PC-3 (cell line): ENCODE measurements around the gene KYNU. TPM values are rescaled to one million over a fixed set of nuclear protein-coding genes. Genes with fewer than 3 reads are reported as not detected.

Experiments
- ATAC-seq: fragments of 200-7000 bp; cut with Tn5 transposase; 2 replicates; pipeline ENCODE4 v1.9.1; 2020; ENCODE audit warnings: mild to moderate bottlenecking, moderate library complexity
- BruUV-seq: library from RNA; stranded (reverse); fragments of 400-500 nt; replicated peaks from 2 replicates; lab custom pipeline; 2021; lab: Mats Ljungman, UMichigan
- CTCF ChIA-PET: fragments of 300-600 bp; sonication (Branson Sonifier 250); formaldehyde crosslinking; loops from one replicate; lab custom pipeline; 2022; ENCODE audit warnings: antibody characterized with exemption; lab: Charles Lee
- POLR2A ChIA-PET: fragments of 300-600 bp; sonication (Branson Sonifier 250); formaldehyde crosslinking; loops from one replicate; lab custom pipeline; 2022; ENCODE audit warnings: antibody characterized with exemption; ENCODE audit not compliant: unreplicated experiment; lab: Charles Lee
- DNase-seq: peaks from one replicate; pipeline ENCODE4 v3.0.0-alpha.2; 2015
- H2AFZ ChIP-seq: fragments of 300-600 bp; sonication (generic); 2 replicates; pipeline ENCODE4 v1.6.0; 2016; ENCODE audit warnings: antibody characterized with exemption, low read length
- H3F3A ChIP-seq: fragments of 300-600 bp; sonication (generic); one replicate; pipeline ENCODE4 v1.6.0; 2017; ENCODE audit warnings: antibody characterized with exemption, low read length, control low read depth, mild to moderate bottlenecking; ENCODE audit not compliant: unreplicated experiment
- H3K27ac ChIP-seq: fragments of 300-600 bp; sonication (generic); 2 replicates; pipeline ENCODE4 v1.5.1; 2016; ENCODE audit warnings: mild to moderate bottlenecking, low read length
- H3K27me3 ChIP-seq: fragments of 300-600 bp; sonication (generic); 2 replicates; pipeline ENCODE4 v1.6.1; 2016; ENCODE audit warnings: low read length, mixed read lengths
- H3K36me3 ChIP-seq: fragments of 300-600 bp; sonication (generic); 2 replicates; pipeline ENCODE4 v1.6.1; 2016; ENCODE audit warnings: low read depth, mixed run types, low read length, mixed read lengths
- H3K4me1 ChIP-seq: fragments of 300-600 bp; sonication (generic); 2 replicates; pipeline ENCODE4 v1.5.1; 2016; ENCODE audit warnings: low read length; ENCODE audit not compliant: insufficient read depth
- H3K4me2 ChIP-seq: fragments of 300-600 bp; sonication (generic); 2 replicates; pipeline ENCODE4 v1.6.0; 2016; ENCODE audit warnings: low read length
- H3K4me3 ChIP-seq: fragments of 300-600 bp; sonication (generic); 2 replicates; pipeline ENCODE4 v1.5.1; 2016; ENCODE audit warnings: mild to moderate bottlenecking, low read length, mixed read lengths
- H3K79me2 ChIP-seq: fragments of 300-600 bp; sonication (generic); 2 replicates; pipeline ENCODE4 v1.6.1; 2017; ENCODE audit warnings: low read length, mixed read lengths
- H3K9ac ChIP-seq: fragments of 300-600 bp; sonication (generic); 2 replicates; pipeline ENCODE4 v1.6.0; 2016; ENCODE audit warnings: mild to moderate bottlenecking, low read length
- H3K9me2 ChIP-seq: fragments of 300-600 bp; sonication (generic); replicated peaks from 2 replicates; pipeline ENCODE4 v1.6.1; 2016; ENCODE audit warnings: mixed run types, low read length, mixed read lengths
- H3K9me3 ChIP-seq: fragments of 300-600 bp; sonication (generic); 2 replicates; pipeline ENCODE4 v1.6.1; 2016; ENCODE audit warnings: low read length, mixed read lengths
- H4K20me1 ChIP-seq: fragments of 300-600 bp; sonication (generic); 2 replicates; pipeline ENCODE4 v1.6.1; 2016; ENCODE audit warnings: low read length, mixed read lengths
- EZH2 ChIP-seq: fragments of 300-600 bp; sonication (generic); IDR thresholded peaks from one replicate; pipeline ENCODE4 v1.6.1; 2017; ENCODE audit warnings: antibody characterized with exemption, mild to moderate bottlenecking, low read length; ENCODE audit not compliant: unreplicated experiment
- EZH2phosphoT487 ChIP-seq: fragments of 300-600 bp; sonication (generic); IDR thresholded peaks from 2 replicates; pipeline ENCODE4 v1.6.1; 2018; ENCODE audit warnings: mild to moderate bottlenecking, antibody characterized with exemption, low read length, borderline replicate concordance
- intact Hi-C: fragments of 100-400 bp; cut with micrococcal nuclease; formaldehyde crosslinking; loops from 2 replicates; pipeline ENCODE4 v1.9.0; 2023
- total RNA-seq: library from RNA; depleted of rRNA; stranded (reverse); fragments of >200 nt; gene quantifications from 2 replicates; pipeline ENCODE4 v1.2.3, GENCODE V29; 2014
- TF ChIP-seq, protein P1 (sequence below): fragments of 300-600 bp; sonication (generic); conservative IDR thresholded peaks from 2 replicates; pipeline ENCODE4 v1.5.1; 2017; ENCODE audit warnings: antibody characterized with exemption, low read depth, mild to moderate bottlenecking, low read length

KYNU gene
- total RNA-seq, 1 experiment from 2014 or later, result 2.3 TPM

DNA sequence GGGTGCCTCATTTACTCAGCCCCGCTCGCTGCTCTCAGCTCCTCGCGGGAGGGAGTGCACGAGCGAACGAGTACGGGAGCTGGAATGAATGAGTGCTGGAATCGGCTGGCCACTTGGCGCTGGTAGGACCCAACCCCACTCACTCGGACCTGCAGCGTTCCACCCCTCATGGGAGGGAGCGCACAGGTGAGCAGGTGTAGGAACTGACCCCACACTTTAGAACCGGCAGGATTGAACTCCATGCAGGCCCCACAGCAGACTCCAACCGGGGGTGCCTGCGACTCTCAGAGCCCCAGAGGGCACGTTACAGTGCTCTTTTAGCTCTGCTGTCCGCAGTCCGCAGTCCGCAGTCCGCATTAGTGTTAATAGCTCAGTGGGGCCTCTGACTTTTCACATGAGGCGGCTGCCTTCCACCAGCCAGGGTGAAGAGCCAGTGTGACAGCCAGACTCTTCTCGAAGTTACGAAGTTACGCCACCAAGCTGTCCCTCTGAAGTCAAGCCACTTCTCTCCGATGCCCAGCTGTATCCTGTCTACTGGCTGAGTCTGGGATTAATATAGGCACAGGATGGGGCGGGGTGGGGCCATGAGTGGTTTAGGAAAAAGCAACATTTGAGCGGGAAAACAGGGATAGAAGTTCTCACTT, 149.1 kb downstream of the KYNU start:
- no peaks in the 10 kb centered on the region for H3K36me3 ChIP-seq
- intact Hi-C loops, result no loop called here
- H3K9me2 ChIP-seq, result no peaks in the 10 kb centered on the region
- no peaks in the 10 kb centered on the region for H4K20me1 ChIP-seq
- ATAC-seq, result no peak
- no peak overlapping the region for H2AFZ ChIP-seq
- ChIA-PET CTCF (no interaction called here), POLR2A (no interaction called here)
- no peaks in the 10 kb centered on the region for H3F3A ChIP-seq
- BruUV-seq, result no TSS peak
- no peak overlapping the region for H3K4me3 ChIP-seq
- no peak overlapping the region for H3K9ac ChIP-seq
- no peak overlapping the region for H3K27ac ChIP-seq
- H3K4me1 ChIP-seq, result no peaks in the 10 kb centered on the region
- no peaks in the 10 kb centered on the region for H3K79me2 ChIP-seq
- no peaks in the 10 kb centered on the region for H3K9me3 ChIP-seq
- DNase-seq, result no peak
- TF ChIP-seq, protein P1, sequence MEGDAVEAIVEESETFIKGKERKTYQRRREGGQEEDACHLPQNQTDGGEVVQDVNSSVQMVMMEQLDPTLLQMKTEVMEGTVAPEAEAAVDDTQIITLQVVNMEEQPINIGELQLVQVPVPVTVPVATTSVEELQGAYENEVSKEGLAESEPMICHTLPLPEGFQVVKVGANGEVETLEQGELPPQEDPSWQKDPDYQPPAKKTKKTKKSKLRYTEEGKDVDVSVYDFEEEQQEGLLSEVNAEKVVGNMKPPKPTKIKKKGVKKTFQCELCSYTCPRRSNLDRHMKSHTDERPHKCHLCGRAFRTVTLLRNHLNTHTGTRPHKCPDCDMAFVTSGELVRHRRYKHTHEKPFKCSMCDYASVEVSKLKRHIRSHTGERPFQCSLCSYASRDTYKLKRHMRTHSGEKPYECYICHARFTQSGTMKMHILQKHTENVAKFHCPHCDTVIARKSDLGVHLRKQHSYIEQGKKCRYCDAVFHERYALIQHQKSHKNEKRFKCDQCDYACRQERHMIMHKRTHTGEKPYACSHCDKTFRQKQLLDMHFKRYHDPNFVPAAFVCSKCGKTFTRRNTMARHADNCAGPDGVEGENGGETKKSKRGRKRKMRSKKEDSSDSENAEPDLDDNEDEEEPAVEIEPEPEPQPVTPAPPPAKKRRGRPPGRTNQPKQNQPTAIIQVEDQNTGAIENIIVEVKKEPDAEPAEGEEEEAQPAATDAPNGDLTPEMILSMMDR, result no peak
- no peak for TF ChIP-seq EZH2phosphoT487
- TF ChIP-seq EZH2, result no peak
- H3K27me3 ChIP-seq, result no peaks in the 10 kb centered on the region
- H3K4me2 ChIP-seq, result no peak overlapping the region

DNA sequence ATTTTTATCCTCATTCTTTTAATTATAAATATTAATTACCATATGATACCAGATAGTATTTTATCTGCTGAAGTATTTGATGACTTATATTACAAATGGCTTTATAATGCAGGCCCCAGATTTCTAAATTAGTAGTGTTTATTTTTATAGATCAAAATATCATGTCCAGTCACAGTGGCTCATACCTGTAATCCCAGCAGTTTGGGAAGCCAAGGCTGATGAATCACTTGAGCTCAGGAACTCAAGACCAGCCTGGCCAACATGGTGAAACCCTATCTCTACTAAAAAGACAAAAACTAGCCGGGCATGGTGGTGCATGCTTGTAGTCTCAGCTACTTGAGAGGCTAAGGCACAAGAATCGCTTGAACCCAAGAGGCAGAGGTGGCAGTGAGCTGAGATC, 151.7 kb downstream of the KYNU start:
- no peaks in the 10 kb centered on the region for H4K20me1 ChIP-seq
- H3K27ac ChIP-seq, result no peak overlapping the region
- no peaks in the 10 kb centered on the region for H3K9me2 ChIP-seq
- no peak overlapping the region for H3K4me2 ChIP-seq
- H3K79me2 ChIP-seq, result no peaks in the 10 kb centered on the region
- ChIA-PET CTCF (interaction anchor here (0.7 kb wide), 1 partner anchor 155 kb away, joined by 4 read pairs; no protein-coding TSS in a partner anchor), POLR2A (no interaction called here)
- H3K4me3 ChIP-seq, result no peak overlapping the region
- H3K36me3 ChIP-seq, result no peaks in the 10 kb centered on the region
- no peaks in the 10 kb centered on the region for H3K9me3 ChIP-seq
- TF ChIP-seq, protein P1, result no peak
- TF ChIP-seq EZH2 (no peak), EZH2phosphoT487 (no peak)
- DNase-seq, result peak; percentile 50
- no peak overlapping the region for H3K9ac ChIP-seq
- H2AFZ ChIP-seq, result no peak overlapping the region
- intact Hi-C loops, result no loop called here
- H3K4me1 ChIP-seq, result no peaks in the 10 kb centered on the region
- H3K27me3 ChIP-seq, result no peaks in the 10 kb centered on the region
- no peaks in the 10 kb centered on the region for H3F3A ChIP-seq
- peak; percentile 29; the same call in 1 of the 2 replicates for ATAC-seq
- no TSS peak for BruUV-seq

DNA sequence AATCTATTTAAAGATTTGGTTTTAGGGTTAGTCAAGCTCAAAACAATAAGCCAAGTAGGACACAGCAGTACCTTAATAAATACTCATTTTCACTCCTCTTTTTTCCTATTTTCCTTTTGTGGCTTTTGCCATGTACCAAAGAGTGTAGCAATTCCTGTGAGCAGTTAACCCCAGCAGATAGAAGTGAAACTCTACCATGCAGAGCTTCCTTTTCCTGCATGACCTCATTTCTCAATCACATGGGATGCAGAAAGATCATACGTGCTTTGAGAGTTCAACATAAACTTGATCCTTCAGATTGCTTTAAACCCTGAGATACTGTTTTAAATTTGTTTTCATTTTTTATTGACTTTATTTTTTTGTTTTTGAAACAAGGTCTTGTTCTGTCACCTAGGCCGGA, 152.7 kb downstream of the KYNU start:
- no peaks in the 10 kb centered on the region for H3K9me3 ChIP-seq
- H3K27ac ChIP-seq, result no peak overlapping the region
- ChIA-PET POLR2A (no interaction called here), CTCF (no interaction called here)
- no peak overlapping the region for H3K4me3 ChIP-seq
- no peaks in the 10 kb centered on the region for H3K27me3 ChIP-seq
- H3K4me2 ChIP-seq, result no peak overlapping the region
- BruUV-seq, result no TSS peak
- no peak for DNase-seq
- no peaks in the 10 kb centered on the region for H4K20me1 ChIP-seq
- no peaks in the 10 kb centered on the region for H3K4me1 ChIP-seq
- H3K9me2 ChIP-seq, result no peaks in the 10 kb centered on the region
- H2AFZ ChIP-seq, result no peak overlapping the region
- TF ChIP-seq EZH2 (no peak), EZH2phosphoT487 (no peak)
- TF ChIP-seq, protein P1, result no peak
- intact Hi-C loops, result loop anchor here (5.0 kb wide), 1 partner anchor 82 kb away; no protein-coding TSS in a partner anchor
- no peak for ATAC-seq
- H3K9ac ChIP-seq, result no peak overlapping the region
- no peaks in the 10 kb centered on the region for H3K36me3 ChIP-seq
- no peaks in the 10 kb centered on the region for H3F3A ChIP-seq
- no peaks in the 10 kb centered on the region for H3K79me2 ChIP-seq
